Astrocyte of the cerebellum (primary cell): ENCODE results near the gene BPNT1.

Experiments
- DNase-seq: peaks from one replicate; pipeline ENCODE4 v3.0.0-alpha.2; 2011; ENCODE audit warnings: low read depth
- H3K4me3 ChIP-seq: 2 replicates; pipeline ENCODE4 v1.5.1; 2011; ENCODE audit warnings: mild to moderate bottlenecking, low read depth, low read length, moderate library complexity
- in situ Hi-C: cut with HindIII; loops from 2 replicates; pipeline ENCODE4 v1.10.0; 2017; ENCODE audit warnings: low sequenced_read_pairs
- TF ChIP-seq, protein P1 (sequence below): IDR thresholded peaks from 2 replicates; pipeline ENCODE4 v1.5.1; 2012; ENCODE audit warnings: low read length, low read depth, moderate library complexity, mild to moderate bottlenecking; ENCODE audit errors: missing control alignments

Gene BPNT1

DNA sequence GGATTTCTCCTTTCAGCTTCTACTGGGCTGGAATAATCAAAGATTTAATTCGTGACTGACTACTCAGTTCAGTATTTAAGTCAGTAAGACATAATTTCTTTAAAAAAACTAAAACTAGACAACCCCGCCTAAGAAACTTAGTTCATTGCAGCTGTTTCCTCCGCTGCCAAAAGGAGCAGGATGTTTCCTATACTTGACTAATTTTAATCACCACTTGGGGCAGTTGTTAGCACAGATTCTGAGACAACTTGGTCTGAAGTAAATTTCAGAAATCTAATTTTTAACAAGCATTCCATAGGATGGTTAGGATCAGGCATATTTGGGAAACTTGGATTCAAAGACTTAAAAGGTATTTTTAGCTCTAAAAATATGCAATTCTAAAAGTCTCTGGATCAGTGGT is 77.3 kb downstream of the BPNT1 start:
- TF ChIP-seq, protein P1, sequence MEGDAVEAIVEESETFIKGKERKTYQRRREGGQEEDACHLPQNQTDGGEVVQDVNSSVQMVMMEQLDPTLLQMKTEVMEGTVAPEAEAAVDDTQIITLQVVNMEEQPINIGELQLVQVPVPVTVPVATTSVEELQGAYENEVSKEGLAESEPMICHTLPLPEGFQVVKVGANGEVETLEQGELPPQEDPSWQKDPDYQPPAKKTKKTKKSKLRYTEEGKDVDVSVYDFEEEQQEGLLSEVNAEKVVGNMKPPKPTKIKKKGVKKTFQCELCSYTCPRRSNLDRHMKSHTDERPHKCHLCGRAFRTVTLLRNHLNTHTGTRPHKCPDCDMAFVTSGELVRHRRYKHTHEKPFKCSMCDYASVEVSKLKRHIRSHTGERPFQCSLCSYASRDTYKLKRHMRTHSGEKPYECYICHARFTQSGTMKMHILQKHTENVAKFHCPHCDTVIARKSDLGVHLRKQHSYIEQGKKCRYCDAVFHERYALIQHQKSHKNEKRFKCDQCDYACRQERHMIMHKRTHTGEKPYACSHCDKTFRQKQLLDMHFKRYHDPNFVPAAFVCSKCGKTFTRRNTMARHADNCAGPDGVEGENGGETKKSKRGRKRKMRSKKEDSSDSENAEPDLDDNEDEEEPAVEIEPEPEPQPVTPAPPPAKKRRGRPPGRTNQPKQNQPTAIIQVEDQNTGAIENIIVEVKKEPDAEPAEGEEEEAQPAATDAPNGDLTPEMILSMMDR = no peak
- DNase-seq = no peak
- no peak overlapping the region for H3K4me3 ChIP-seq
- in situ Hi-C loops = no loop called here

DNA sequence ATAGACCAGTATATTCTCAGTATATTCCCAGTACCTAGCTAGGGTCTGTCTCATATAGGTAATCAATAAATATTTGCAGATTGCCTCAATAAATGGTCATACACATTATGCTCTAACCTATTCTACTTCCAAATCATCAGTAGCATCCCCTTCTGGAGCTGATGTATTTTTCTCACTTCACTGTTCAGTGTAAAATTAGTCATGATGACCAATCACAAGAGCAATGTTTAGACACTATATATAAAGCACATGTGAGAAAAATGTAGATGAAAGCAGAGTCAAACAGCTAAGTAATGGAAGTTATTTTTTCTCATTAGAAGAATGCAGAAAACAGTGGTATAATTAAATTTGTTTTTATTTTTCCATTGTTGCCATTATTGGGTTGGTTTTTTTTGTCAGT is 78.0 kb downstream of the BPNT1 start:
- TF ChIP-seq, protein P1 = no peak

More for the DNA sequence above, 78.0 kb downstream of the BPNT1 start:
- H3K4me3 ChIP-seq = no peak overlapping the region
- in situ Hi-C loops = no loop called here
- no peak for DNase-seq
